SU-DHL-6 (cell line): ENCODE results near the gene PLXND1.

Experiments
- CTCF ChIP-seq: fragments of 200-600 bp; sonication (generic); IDR thresholded peaks from one replicate; pipeline ENCODE4 v1.5.1; 2017; ENCODE audit warnings: antibody characterized with exemption, mild to moderate bottlenecking, low read length, moderate library complexity; ENCODE audit not compliant: insufficient read depth, poor library complexity, severe bottlenecking
- EZH2phosphoT487 ChIP-seq: fragments of 200-600 bp; sonication (generic), shearing (Covaris generic); conservative IDR thresholded peaks from 2 replicates; pipeline ENCODE4 v1.6.1; 2018; ENCODE audit warnings: mild to moderate bottlenecking, antibody characterized with exemption, low read length, moderate library complexity, mixed read lengths

- TF ChIP-seq CTCF: no peak
- no peak for TF ChIP-seq EZH2phosphoT487
These were observed 3.2 kb upstream of the PLXND1 start for GRCh38 chr3:129609591-129610182.
